NCI-H526 (cell line): ENCODE results near the gene TM4SF5.

Experiments used
- DNase-seq, 2 experiments: peaks; one replicate each; lab custom pipeline; 2025; lab: John Stamatoyannopoulos, UW

Gene TM4SF5

DNA sequence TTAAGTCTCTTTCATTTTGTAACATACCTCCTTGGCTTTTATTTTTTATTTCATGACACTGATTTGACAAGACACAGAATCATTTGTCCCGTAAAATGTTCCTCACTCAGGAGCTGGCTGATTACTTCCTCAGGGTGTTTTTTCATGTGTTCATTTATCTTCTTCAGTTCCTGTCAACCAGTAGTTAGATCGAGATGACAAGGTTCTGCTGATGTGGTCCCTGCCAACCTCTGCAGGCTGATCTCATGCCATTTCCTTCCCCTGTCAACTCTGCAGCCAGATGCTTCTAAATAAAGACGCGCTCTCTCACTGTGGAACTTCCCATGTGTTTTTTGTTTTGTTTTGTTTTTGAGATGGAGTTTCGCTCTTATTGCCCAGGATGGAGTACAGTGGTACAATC, 23.8 kb upstream of the TM4SF5 start:
- no peak for DNase-seq

DNA sequence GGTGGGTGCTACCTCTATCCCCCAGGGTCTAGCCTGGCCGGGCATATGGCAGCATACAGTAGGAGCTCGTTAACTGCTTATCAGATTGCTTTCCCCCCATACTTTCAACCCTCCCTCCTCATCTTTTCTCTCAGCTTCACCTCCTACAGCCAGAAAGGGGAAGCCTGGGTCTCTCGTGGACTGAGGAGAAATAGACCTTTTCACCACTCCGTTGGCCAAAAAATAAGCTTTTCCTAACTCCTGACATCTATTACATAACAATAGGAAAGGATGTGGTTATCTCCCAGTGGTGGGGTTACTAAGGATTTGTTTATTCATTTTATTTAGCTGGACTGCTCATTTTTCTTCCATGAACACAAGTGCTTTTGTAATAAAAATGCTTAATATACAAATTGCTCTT, 23.0 kb upstream of the TM4SF5 start:
- DNase-seq: no peak

DNA sequence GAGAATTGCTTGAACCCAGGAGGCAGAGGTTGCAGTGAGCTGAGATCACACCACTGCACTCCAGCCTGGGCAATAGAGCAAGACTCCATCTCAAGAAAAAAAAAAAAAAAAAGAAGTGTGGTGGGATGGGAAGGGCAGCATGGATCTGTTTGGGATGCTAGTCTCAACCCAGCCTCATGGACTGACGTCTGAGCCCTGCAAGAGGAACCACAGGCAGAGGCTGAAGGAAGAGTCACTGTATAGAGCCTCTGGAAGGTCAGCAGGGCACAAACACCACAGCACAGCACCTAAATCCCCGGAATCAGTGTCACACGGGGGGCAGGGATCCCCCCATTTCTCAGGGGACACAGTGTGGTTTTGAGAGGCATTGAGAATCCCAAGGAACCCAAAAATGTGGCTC, 21.1 kb upstream of the TM4SF5 start:
- DNase-seq: no peak

DNA sequence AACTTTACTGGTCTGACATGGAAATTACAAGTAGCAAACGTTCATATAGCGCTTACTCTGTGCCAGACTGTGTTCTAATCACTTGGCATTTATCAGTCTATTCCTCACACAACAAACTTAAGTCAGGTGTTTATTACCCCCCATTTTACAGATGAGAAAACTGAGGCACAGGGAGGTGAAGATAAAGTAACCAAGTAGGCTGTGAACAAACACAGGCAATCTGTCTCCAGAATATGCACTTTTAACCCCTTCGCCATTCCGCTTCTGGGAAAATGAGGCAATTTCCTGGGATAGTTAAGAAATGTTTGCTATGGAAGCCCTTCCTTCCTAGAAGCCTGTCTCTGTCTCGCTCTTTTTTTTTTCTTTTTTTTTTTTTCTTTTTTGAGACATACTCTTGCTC, 19.8 kb upstream of the TM4SF5 start:
- DNase-seq: no peak

DNA sequence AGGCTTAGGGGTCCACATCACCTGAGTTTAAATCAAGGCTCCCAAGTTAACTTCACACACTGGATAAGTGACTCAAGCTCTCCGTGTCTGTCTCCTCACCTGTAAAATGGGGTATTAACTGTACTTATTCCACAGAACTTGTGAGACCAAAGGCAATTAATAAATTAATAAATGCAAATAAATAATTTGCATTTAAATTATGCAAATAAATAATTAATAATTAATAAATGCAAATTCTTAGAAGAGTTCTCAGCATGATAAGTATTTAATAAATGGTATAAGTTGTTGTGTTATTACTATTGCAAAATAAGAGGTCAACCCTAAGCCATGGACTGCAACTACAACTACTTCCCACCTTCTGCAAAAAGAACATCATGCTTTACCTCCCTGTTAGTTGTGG, 18.3 kb upstream of the TM4SF5 start:
- DNase-seq: no peak

DNA sequence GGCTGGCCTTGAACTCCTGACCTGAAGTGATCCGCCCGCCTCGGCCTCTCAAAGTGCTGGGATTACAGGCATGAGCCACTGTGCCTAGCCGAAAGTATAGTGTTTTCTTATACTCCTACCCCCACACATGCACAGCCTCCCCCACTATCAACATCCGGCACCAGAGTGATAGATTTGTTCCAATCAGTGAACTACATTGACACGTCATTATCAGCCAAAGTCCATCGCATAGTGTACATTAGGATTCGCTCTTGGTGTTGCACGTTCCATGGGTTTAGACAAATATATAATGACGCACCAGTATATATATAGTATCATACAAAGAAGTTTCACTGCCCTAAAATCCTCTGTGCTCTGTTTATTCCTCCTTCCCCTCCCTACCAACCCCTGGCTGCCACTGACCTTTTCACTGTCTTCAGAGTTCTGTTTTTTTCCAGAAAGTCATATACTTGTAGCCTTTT, 11.9 kb upstream of the TM4SF5 start:
- DNase-seq: no peak

DNA sequence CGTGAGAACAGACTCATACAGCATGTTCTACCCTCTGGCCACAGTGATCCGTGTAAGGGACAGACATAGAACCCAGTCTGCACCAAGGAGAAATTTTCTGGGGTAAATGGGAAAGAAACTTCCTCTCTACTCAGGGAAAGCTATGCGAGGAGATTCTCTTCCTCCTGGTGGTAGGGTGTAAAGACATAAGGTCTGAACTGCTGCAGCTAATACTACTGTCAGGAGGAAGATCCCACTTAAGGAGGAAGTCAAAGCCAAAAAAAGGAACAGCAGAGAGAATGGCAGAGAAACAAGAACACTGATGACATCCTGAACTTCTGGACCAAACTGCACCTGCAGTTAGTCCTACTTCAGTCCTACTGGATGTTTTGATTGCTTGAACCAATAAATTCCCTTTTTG, 7.1 kb upstream of the TM4SF5 start:
- no peak for DNase-seq

DNA sequence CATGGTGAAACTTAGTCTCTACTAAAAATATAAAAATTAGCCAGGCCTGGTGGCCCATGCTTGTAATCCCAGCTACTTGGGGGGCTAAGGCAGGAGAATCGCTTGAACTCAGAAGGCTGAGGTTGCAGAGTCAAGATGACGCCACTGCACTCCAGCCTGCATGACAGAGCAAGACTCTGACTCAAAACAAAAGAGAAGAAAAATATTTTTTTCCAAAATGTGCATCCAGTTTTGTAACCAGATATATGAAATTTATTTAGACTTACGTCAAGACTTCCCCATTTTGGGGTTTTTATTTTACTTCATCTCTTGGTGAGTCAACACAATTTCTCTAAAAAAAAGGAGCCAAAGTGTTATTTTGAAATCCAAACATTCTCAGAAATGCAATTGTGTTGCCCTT, 5.5 kb upstream of the TM4SF5 start:
- no peak for DNase-seq

DNA sequence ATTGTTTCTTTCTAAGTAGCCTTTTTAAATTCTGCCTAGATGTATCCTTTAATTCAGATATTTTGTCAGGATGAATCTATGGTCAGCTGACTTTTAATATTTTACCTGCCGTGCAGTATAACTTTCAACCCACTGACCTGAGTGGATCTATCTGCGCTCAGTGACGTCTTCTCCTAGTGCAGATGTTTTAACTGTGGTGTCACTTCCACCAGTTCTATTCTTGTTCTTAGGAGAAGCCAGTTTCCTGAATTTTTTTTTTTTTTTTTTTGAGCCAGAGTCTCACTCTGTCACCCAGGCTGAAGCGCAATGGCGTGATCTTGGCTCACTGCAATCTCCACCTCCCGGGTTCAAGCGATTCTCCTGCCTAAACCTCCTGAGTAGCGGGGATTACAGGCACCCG, 5.0 kb upstream of the TM4SF5 start:
- no peak for DNase-seq

DNA sequence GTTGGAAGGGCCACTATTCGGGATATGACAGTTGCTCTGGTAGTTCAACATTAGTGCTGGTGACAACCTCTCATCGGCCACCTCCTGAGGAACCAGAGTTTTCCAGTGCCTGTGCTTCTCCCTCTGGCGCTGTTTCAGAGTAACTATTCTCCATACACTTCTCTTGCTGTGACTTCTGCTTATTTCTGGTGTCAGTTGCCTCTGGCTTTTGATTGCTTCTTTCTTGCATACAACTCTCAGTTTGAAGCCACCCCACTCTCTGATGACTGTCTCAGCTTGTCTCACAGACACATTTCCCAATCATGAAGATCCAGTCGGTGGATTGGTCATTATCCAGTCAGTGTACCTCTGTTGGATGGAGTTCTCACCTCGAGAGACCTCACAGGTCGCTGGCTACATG, 3.4 kb upstream of the TM4SF5 start:
- no peak for DNase-seq

DNA sequence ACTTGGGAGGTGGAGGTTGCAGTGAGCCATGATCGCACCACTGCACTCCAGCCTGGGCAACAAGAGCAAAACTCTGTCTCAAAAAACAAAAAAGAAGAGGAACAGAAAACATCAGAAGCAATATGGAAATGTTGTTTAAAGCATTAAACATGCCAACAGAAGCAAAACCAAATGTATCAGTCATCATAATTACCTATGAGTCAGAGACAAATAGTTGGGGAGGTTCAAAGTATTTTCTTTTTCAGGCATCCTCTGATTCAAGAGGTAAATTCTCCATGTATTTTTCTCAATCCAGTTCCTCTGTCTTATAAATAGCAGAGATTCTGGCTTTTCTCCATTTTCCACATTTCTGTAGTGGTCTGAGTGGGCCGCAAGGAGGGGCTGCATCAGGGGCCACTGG, 2.1 kb upstream of the TM4SF5 start:
- DNase-seq: no peak

DNA sequence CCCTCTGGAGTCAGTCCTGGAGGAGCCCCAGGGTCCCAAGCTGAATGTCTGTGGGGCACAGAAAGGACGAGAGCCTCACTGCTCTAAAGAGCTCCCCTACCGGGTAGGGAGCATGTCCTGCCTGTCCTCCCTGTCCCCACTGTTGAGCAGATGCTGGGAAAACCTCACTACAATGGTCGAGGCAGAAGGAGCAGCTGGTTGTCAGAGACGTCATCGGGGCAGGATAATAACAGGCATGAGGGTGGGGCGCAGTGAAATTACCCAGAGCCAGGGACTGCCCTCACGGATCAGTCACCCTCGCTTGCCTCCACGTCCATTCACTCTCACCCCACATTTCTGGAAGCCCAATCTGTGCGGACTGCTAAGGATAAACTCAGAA, 538 bp downstream of the TM4SF5 start:
- no peak for DNase-seq

DNA sequence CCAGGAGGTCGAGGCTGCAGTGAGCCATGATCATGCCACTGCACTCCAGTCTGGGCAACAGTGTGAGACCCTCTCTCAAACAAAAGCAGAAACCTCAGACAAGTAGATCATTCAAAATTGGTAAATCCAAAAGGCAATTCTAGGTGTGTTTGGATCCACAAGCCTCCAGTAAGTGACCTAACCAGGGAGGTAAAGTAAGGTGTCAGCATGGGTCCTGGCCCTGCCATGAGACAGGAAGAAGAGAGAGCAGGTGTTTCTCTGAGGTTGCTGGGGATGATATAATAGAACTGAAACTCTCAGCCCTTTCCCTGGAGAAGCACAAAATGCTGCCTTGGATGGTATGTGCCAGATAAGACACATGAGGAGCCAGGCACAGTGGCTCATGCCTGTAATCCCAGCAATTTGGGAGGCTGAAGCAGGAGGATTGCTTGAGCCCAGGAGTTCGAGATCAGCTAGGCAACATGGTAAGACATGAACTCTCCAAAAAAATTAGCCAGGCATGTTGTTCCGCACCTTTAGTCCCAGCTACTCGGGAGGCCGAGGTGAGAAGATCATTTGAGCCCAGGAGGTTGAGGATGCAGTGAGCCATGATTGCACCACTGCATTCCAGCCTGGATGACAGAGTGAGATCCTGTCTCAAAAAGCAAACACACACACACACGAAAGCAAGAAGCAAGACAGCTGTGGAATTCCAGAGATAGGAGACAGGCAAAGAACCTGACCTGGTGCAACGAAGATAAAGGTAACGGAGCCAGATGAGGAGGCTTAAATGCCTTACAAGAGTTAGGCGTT, 6.5 kb downstream of the TM4SF5 start:
- no peak for DNase-seq

DNA sequence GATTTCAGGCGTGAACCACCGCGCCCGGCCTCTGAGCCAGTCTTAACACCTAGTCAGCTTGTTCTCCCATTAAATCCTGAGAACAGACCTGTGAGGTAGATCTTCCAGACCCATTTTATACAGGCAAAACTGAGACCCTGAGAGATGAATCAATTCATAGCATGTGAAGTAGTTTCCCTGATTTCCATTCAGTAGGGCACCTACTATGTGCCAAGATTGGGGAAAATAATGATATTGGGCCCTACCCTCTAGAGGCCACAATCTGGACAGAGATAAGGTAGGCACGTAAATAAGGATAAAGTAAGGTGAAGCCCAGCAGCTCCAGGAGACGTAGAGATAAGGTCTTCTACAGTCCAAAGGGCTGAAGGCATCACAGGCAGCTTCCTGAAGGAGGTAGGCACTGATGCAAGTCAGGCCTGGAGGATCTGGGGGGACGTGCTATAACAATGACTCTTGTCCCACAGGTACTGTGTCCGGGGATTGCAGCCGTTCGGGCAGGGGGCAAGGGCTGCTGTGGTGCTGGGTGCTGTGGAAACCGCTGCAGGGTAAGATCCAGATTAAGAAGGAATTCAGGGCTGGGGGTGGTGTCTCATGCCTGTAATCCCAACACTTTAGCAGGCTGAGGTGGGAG, 8.8 kb downstream of the TM4SF5 start:
- DNase-seq: no peak

DNA sequence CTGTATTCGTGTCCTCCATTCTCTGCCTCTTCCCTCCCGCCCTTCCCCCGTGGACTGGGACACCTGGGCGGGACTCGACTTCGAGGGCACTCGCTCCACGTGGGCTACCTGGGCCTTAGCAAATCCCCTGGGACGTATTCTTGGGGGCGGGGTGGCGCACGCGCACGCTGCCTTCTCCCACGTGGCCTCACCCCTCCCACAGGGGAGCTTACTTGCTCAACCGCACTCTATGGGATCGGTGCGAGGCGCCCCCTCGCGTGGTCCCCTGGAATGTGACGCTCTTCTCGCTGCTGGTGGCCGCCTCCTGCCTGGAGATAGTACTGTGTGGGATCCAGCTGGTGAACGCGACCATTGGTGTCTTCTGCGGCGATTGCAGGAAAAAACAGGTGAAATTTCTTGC, 11.0 kb downstream of the TM4SF5 start:
- peak; percentile 21 to 56 for DNase-seq

DNA sequence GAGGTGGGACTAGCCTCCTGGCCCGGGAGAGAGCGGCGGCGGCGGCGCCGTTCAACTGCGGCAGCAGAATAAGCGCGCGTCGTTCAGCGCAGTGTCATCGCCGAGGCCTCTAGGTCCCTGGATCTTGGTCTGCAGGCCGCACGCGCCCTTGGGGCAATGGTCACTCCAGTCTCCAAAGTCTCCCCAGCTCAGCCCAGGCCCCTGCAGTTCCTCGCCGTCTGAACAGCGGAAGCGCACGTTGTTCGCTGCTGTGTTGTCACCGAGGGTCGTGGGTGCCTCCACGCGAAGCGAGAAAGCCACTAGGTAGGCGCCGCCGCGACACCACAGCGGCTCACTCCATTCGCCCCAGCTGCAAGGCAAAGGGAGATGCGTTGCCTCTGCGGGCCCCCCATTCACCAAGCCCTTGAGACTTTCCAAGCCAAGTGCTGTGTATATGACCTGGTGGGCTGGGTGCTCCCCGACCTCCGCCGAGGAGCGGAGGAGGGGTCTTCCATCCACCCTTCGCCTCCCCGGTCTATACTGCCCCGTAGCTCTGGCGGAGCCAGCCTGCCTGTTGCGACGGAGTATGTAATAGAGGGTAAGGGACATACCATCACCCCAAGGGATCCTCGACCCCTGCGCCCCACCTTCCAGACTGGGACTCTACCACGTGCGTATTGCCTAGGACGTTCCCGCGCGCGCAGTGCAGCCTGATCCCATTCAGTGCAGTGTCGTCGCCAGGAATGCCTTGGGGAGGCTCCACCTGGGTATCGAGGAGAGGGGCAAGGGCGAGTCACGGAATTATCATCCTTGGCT, 13.8 kb downstream of the TM4SF5 start:
- peak in 1 of 2 experiments; percentile 6 for DNase-seq

DNA sequence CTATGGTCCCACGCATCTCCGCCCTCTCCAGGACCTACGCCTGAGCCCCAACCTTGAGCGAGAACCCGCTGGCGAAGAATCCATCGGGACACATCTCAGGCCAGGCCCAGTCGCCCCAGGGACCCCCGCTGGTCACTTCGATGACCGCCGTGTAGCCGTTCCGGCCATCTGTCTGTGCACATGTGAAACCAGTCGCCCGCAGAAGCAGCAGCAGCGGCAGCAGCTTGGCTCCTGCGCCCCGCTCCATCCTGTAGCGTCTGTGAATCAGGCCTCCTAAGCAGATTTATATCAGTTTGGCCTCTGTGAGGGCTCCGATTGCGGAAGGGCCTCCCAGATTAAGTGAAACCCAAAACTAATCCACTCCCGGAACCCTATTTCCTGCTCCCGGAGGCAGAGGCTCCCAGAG, 14.4 kb downstream of the TM4SF5 start, which contains the start of gene VMO1:
Gene VMO1 (minus strand): TSS at position 259 of the 406 bp plus-strand sequence. CDS start 12 bp downstream, at position 247.
- no peak for DNase-seq

DNA sequence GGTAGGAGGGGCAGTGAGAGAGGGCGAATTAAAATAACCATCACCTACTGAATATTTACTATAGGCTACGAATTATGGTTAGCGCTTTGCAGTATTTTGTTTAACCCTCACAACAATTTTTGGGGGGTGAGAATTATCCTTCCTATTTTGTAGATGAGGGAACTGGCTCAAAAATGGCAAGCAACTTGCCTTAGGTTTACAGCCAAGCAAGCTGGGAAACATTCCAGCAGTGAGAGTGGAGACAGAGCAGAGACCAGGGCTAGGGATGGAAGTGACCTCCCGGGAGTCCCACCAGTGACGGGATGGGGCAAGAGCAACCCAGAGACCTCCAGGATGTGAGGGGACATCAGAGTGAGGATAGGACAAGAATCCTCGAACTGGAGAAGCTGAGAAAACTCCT, 14.8 kb downstream of the TM4SF5 start:
- no peak for DNase-seq

DNA sequence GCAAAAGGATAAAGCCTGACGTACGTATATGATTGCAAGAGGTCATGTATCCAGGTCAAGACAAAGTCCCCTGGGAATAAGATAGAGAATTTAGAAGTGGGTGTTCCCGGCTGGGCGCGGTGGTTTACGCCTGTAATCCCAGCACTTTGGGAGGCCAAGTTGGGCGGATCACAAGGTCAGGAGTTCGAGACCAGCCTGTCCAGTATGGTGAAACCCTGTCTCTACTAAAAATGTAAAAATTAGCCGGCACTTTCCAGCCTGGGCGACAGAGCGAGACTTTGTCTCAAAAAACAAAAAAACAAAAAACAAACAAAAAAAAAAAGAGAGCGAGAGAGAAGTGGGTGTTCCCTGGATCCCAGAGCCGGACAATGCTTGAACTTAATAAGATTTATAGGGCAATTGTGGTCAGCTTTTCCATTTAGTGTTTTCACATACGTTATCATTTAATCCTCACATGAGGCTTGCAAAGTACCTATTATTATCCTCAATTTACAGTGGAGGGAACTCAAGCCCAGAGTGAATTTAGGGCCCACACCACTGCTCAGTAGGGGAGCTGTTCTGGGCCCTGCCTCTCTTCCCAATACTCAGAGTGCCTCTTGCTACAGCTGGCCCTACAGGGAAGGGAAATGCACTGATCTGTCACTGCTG, 16.6 kb downstream of the TM4SF5 start:
- DNase-seq: peak in 1 of 2 experiments; percentile 26

DNA sequence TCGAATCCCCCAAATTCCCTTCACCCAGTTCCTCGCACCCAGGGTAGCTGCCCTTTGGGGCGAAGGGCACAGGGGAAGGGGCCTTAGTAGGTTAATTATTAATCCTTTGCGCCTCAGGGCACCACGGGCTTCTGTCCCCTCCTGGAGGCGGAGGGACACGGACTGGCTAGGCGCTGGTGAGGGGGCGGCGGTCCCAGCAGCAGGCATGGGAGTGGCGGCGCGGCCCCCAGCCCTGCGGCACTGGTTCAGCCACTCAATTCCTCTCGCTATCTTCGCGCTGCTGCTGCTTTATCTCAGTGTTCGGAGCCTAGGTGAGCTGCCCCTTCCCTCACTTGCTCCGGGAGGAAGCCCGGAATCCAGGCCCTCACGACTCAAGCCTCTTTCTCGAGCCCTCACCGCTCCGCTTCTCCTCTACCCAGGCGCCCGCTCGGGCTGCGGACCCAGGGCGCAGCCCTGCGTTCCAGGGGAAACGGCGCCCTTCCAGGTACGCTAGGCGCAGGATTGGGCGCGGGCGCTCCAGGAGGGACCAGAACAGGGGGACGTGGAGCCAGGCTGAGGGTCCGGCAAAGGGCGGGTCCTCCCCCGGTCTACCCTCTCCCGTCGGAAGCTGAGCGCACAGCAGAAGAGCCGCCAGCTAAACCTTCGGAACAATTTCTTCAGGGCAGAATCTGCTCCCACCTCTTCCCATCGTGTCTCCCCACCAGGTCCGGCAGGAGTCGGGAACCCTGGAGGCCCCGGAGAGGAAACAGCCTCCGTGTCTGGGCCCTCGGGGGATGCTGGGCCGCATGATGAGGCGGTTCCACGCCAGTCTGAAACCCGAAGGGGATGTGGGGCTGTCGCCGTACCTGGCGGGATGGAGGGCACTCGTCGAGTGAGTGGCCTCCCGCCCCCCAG, 17.4 kb downstream of the TM4SF5 start, which contains the start of gene GLTPD2:
Gene GLTPD2 (plus strand): TSS at position 158 of the 894 bp plus-strand sequence. CDS start 48 bp downstream, at position 206.
- peak in 1 of 2 experiments; percentile 56 for DNase-seq

DNA sequence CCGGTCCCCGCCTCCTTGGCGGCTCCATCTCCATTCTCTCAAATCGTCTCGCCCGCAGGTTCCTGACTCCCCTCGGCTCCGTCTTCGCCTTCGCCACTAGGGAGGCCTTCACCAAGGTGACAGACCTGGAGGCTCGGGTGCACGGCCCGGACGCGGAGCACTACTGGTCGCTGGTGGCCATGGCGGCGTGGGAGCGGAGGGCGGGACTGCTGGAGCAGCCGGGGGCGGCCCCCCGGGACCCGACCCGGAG, 17.9 kb downstream of the TM4SF5 start:
- DNase-seq: no peak
